T follicular helper cell (primary cell): ENCODE measurements around the gene LRRFIP1.
A peak's percentile ranks its signal among the peaks of the same experiment; 100 is the strongest.
"Not testable (repeated sequence)": the region's sequence is repeated elsewhere in the genome, so short reads cannot be mapped to it uniquely, and the experiment has no call there.

Source experiments
- DNase-seq: peaks from one replicate; pipeline ENCODE4 v3.0.0-alpha.2; 2020; ENCODE audit warnings: low read depth

The LRRFIP1 gene

DNA sequence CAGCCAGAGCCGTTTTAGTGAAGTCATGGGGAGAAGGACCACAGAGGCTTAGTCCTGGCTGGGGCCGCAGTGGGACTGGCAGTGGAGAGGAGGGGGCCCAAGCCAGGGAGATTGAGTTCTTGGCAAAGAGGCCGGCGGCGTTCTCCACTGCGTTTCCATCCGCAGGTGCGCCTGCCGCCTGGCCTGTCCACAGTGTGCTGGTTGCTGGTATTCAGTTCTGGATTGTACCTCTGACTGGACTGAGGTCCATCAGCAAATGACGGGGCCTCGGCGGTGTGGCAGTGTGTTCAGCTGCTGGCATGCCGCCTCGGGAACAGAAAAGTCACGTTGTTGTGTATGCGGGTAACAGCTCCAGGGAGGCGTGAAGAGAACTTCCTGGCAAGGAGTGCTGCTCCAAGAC lies 36.8 kb downstream of the LRRFIP1 start:
- no peak for DNase-seq

DNA sequence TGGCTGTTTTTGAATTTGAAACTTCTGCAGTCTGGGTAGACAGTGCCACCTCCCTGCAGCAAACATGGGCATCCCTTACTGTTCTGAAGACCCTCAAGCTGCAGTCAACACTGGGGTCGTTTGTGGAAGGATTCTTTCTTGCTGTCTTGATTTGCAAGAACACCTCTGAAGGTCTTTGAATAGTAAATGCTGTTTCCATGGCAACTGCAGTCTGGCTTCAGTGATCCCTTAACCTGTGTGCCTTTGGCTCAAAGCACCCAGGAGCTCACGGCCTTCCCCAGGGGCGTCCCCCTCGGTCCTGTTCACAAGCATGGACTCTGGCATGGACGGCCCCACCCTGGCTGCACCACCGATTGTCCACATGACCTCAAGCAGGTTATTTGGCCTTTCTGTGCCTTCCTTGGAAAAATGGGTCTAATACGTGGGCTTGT lies 38.3 kb downstream of the LRRFIP1 start:
- DNase-seq = no peak

DNA sequence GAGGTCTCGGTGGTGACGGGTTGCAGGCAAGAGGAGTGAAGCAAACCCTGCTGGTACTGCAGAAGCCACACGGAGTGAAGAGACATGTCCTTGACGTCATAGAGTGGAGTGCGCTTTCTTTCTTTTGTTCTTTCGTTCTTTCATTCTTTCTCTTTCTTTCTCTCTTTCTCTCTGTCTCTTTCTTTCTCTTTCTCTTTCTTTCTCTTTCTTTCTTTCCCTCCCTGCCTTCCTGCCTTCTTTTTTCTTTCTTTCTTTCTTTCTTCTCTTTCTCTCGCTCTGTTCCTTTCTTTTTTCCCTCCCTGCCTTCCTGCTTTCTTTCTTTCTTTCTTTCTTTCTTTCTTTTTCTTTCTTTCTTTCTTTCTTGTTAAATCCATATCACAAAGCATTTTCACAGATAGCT lies 39.2 kb downstream of the LRRFIP1 start:
- no peak for DNase-seq

DNA sequence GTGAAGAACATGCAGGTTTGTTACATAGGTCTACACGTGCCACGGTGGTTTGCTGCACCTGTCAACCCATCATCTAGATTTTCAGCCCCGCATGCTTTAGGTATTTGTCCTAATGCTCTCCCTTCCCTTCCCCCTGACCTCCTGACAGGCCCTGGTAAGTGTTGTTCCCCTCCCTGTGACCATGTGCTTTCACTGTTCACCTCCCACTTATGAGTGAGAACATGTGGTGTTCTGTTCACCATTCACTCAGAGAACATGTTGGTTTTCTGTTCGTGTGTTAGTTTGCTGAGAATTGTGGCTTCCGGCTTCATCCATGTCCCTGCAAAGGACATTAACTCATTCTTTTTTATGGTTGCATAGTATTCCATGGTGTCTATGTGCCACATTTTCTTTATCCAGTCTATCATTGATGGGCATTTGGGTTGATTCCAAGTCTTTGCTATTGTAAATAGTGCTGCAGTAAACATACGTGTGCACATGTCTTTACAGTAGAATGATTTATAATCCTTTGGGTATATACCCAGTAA lies 39.7 kb downstream of the LRRFIP1 start:
- not testable (repeated sequence) for DNase-seq

DNA sequence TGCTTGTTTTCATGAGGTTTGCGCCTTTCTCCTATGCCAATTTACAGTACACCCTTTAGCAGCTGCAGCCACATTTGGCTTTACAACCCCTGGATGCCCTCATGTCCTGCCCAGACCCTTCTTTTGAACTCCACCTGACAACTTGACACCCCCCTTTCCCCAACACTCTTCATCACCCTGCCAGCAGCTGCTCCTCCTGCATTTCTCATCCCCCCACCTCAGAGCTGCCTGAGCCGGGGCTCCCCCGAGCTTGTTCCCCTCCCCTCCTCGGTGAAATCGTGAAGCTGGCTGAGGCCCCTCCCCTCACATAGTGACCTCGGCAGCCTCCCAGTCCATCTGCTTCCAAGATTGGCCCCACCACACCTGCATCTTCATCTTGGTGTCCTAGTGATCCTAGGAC lies 40.5 kb downstream of the LRRFIP1 start:
- DNase-seq = no peak

DNA sequence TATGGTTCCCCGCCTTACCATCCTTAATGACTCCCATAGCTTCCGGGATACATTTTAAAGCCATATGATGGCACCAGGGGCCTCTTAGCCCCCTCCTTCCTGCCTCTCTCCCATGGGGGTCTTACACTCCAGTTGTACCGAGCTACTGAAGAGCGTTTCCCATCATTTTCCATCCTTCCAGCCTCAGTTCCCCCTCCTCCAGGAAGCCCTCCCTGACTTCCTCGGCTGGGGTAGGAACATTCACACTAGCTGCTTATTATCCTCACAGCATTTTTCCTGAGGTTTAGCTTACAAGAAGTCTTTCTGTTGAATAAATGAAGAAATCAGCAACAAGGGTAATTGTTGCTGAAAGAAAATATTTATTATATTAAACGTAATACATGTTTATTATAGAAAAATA lies 41.1 kb downstream of the LRRFIP1 start:
- no peak for DNase-seq

DNA sequence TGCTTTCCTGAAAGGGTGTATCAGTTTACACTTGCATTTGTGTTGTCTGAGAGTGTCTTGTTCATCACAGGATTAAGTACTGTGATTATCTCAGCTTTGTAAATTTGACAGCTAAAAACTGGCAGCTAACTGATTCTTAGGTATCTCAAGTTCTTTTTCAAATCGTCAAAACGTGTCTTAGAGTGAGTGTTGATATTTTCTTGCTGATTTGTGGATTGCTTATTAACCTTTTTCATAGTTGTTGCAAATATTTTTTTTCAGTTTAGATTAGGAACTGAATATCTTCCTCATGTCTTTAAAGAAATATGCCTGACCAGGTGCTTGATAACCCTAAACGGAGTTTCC lies 41.9 kb downstream of the LRRFIP1 start:
- no peak for DNase-seq

DNA sequence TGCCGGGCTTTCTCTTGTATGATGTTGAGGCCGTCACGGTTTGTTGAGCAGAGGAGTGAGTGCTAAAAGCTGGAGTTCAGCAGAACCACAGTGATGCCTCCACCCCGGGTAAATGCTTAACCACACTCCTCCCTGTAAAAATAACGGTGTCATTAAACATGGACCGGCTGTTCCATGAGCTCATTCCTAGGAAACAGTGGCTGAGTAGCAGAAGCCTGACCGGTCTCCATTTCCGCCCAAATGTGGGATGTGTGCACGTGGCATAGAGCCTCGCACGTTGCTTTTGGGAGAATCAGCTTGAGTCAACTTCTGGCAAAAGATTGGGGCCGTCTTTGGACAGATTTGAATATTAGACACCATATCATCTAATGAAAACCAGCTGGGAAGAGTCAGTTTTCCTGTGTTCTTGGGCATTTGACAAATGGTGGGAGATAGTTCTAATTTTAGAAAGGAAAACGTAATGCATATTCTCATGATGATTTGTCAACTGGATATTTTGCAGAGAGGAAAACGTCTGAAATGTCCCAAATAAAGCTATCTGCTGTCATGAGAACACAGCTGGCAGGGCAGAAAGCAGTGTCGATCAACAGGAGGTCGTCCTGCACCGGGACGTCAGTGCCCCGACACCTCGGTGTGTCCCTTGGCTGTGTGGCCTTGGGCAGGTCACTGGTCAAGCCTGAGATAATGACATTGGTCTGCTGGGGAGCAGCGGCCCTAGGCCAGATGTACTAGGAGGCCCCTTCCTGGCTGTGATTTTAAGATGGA lies 42.4 kb downstream of the LRRFIP1 start:
- no peak for DNase-seq

DNA sequence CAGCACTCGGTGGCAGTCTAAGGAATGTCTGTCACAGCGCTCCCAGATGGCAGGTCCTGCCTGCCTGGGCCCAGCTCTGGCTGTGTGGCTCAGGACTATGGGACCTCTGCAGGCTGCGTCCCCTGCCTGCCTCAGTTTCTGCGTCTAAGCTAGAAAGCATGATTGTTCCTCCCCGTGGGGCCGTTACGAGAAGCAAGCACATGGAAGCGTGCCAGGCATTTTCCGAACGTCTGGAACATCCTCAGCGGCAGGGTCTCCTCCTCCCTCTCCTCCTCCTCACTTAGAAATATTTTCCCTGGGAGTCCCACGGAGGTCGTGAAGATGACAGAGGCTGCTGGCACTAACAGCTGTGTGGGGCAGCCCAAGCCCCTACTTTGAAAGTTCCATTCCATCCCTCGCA lies 43.3 kb downstream of the LRRFIP1 start:
- no peak for DNase-seq

DNA sequence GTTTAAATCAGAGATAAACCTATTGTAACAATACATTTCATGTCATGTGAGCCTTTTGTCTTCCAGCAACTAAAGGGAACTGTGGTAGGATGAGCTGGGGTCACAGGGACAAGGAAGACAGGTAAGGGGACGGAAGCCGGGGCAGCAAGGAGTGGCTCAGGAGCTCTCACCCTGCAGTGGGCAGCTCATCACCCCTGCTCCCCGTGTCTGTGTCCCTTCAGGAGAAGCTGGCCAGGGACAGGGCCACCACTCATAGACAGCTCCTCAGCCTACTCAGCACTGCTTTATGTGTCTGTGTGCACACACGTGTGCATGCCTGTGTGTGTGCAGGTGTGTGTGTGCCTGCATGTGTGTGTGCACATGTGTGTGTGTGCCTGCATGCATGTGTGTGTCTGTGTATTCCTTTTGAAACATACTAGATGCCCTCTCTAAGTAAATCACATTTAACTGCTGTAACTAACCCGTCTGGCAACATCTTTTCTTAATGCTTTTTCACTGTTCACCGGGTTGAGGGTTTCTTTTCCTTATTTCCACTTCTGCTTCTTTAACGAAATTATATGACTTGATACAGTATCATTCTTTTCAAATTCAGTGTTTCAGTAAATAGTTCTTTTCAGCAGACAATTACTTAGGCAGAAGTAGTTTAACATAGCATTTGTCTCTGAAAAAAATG lies 44.2 kb downstream of the LRRFIP1 start:
- DNase-seq = no peak

DNA sequence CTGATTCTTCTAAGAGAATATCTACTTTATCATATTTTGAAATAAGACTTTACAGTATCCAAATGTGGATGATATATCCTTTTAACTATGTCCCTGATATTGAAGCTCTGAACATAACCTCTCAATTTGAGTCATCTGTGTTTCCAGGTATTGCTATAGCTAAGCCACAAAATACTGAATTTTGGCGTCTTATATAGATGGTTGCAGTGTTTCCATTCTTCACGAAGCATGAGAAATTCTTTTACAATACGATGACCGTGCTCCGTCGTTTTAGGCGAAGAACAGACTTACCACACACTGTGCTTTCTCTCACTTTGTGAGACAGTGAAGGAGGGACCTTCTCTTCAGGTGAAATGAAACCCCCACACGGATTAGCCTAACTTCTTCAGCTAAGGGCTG lies 45.3 kb downstream of the LRRFIP1 start:
- DNase-seq = no peak

DNA sequence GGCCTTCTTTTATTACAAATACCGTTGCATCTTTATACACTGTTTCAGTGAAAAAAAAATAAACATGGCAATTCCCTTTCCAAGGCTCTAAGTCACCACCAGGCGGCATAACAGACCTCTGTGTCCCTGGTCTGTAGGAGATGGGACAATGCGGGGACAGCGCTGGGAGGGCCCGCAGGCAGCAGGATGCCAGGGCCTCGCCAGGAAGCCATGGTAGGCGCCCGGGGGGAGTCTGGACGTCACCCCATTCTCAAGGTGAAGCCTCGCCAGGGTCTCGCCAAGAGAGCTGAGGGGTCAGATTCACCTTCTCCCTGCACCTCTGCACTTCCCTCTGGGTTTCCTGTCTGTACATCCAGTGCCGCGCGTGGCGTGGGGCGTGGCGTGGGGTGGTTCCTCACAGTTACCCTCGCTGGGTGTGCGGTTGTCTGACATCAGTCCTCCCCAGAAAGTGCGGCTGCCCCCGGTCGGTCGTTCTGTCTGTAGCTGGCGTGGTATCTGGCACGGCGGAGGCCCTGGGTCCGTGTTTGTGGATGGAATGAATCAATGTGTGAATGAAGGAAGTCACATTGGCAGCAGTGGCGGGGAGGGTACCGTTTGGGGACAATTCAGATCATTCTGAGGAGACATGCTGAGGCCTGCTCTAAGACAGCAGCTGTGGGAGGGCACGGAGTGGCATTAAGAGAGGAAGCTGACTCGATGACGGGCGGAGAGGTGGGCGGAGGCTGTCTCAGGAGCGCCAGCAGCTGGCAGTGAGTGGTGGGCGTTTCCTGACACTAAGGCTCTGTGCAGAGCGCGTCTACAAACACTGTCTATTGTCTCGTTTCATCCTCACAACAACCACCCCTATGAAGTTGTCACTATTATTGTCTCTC lies 46.0 kb downstream of the LRRFIP1 start:
- peak; percentile 91 for DNase-seq

DNA sequence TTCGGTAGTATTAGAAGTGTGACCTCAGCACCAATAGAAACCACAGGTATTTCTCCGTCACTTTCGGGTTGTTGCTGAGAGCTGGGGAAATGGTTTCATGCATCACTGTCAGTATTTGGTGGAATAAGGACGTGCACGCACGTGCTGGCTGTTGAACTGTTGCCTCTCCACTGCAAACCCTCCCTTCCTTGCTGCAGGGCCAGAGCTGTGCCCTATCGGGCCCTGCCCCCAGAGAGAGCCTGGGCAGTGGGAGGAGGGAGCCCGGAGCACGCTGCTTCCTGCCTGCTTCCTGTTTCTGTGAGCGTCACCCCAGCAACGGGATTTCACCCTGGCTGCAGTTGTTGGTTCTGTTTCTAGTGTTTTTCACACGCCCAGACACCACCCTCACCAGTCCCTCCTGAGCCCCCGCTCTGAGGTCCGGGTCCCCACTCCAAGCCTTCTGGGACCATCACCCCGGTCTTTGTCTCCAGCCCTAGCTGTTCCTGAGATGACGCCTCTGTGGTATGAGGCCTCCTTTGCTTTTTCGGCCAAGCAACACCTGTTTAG lies 47.4 kb downstream of the LRRFIP1 start:
- peak; percentile 85 for DNase-seq

DNA sequence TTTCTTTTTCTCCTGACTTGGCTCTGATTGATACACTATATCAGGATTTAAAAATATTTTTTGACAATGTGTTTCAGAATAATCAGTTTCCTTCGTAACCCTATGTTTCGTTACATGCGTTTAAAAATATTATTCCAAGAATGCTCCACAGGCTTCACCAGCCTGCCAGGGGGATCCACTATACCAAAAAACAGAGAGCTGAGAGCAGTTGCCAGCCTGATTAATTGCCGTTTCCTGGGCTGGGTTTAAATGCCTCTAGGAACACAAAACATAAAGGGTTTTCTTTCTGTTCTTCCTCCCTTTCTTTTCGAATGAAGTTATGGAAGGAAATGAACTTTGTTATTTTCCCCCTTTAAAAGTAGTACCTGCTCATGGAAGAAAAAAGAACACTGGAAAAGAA lies 47.9 kb downstream of the LRRFIP1 start:
- no peak for DNase-seq

DNA sequence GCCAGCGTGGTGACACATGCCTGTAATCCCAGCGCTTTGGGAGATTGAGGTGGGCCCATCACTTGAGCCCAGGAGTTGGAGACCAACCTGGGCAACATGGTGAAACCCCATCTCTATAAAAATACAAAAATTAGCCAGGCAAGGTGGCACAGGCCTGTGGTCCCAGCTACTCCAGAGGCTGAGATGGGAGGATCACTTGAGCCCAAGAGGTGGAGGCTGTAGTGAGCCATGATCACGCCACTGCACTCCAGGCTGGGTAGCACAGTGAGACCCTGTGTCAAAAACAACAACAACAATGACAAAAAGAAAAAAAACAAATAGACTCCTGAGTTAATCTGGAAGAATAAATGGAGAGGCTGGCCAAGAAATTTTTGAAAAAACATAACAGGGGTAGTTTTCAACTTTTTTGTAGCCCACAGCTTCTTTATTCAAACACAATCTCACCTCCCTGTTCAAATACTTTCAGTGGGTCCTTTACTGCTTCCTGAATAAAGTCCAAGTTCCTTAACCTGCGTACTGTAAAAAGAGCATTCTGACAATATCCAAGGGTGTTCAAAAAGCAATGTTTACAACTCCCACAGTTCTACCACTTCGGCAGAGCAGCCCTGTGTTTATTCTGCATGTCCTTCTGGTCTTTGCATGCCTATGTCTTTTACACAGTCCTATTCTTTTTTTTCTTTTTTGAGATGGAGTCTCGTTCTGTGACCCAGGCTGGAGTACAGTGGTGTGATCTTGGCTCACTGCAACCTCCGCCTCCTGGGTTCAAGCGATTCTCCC lies 53.5 kb downstream of the LRRFIP1 start:
- DNase-seq = no peak

DNA sequence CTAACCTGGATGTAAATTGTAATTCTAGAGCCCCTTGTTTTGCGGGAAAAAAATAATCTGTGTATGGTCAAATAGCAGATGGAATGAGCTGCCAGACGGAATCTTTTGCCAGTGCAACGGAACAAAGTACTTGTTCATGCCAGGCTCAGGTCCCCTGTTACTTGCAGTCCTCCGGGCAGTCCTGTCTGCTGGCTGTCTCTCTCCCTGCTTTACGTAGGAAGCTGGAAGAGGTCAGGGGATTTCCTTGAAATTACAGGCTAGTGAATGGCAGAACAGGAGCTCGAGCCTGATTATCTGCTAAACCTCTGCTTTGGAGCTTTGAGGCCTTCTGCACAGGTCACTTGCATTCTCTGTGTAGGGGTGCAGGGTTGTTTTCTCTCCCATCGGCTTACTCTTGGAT lies 54.8 kb downstream of the LRRFIP1 start:
- DNase-seq = no peak

DNA sequence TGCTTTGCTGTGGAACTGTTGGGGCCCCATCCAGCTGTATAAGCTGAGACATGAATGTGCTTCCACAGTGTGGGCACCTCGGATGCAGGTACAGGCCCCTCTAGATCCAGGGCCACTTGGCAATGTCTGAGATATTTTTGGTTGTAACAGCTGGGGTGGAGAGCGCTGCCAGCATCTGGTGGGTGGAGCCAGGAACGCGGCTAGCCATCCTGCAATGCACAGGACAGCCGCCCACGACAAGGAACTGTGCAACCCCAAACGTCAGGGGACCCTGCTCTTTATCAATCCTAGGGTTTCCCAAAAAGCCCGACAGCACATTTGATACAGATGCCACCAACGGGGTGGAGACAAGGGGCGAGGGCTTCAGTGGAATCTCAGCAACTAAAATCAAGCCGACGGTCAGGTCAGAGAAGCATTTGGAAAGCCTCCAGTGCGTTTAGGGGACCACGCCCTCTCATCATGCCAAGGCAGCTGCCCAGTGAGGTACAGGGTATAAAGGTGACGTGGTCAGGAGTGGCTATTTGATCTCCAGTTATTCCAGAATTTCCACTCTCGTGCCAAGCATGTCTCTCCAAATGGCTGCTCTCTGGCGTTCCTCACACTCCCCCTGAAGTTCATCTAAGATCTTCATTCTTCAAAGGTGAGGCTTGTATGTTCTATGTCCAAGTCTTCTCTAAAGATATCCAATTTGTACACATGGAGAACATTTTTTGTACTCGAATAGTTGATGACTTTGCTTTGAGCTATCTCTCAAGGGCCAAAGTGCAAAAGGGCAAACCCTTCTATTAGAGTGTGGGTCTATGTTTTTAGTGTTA lies 55.7 kb downstream of the LRRFIP1 start:
- no peak for DNase-seq

DNA sequence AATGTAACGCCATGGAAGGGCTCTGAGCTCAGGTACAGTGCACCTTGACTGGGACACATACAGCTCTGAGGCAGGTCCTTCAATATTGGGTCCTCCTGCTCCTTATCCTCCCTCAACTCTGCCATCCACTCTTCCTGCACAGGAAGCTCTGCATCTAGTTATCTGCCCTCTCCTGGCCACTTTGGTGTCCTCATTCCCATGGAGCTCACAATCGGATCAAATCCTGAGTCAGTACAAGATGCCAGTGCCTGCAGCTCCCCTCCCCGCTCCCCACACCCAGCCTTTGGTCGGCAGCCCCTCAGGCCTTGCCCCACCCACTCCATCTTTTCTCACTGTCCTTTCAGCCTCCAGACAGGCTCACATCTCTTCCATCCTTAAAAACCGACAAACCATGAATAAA lies 58.0 kb downstream of the LRRFIP1 start:
- DNase-seq = no peak

DNA sequence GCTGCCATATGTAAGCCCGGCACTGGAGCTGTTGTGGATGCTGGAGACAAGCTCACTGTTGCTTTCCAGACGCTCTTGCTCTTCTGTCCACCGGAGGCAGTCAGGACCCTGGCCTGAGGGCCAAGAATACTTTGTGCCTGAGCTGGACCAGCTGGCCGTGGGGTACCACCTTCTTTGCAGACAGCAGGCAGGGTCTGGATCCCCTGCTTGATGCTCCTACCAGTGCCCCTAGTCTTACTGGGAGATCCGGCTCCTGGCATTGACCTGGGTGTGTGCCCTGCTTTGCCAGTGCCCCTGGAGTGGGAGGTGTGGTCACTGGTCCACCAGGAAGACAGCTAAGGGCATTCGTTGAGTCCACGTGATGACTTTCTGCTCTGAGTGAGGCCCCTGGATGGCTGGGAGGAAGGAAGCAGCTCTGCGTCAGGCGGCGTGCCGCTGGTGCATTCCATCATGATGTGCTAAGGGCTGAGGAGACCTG lies 59.3 kb downstream of the LRRFIP1 start:
- DNase-seq = no peak

DNA sequence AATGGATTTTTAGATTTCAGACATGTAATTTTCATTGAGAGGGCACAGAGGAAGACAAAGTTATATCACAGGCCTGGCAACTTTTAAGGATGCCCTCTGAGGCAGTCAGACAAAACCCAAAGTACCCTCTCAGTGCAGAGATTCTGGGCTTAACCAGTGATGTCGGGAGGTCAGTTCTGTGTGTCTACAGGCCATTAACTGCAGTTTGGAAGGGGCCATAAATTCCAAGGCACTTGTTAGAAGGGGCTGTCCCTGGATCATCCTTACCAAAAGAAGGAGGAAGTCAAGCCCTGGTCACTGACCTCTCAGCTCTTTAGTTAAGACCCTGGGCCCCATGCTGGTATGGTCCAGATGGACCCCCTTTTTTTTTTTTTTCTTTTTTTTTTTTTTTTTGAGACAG lies 60.7 kb downstream of the LRRFIP1 start:
- no peak for DNase-seq
